Lung (tissue), 12 donors: Measurements from ENCODE around the gene CBARP. TPM values are rescaled to one million over a fixed set of nuclear protein-coding genes. Genes with fewer than 3 reads are reported as not detected.

Source experiments
- ATAC-seq: fragments of 200-7000 bp; cut with Tn5 transposase; one replicate; pipeline ENCODE4 v1.9.1; 2020; ENCODE audit warnings: moderate number of reproducible peaks; ENCODE audit not compliant: insufficient read depth, low FRiP score
- DNase-seq, 3 donors: peaks; one replicate each; pipeline ENCODE4 v3.0.0-alpha.2; 2013 to 2017
- H3K27ac ChIP-seq, 2 donors: one replicate each; pipeline ENCODE4 v1.5.1; 2013; ENCODE audit warnings: mild to moderate bottlenecking in 2 of 2, moderate library complexity in 2 of 2, control low read depth in 1 of 2, inconsistent platforms in 1 of 2, low read depth in 1 of 2, low read length in 1 of 2
- H3K27me3 ChIP-seq, 3 donors: one replicate each; pipeline ENCODE4 v1.5.1; 2013; ENCODE audit warnings: low read length in 2 of 3; ENCODE audit not compliant: control insufficient read depth in 3 of 3, insufficient read depth in 3 of 3
- H3K36me3 ChIP-seq, 4 donors: one replicate each; pipeline ENCODE4 v1.5.1; 2013; ENCODE audit warnings: low read length in 4 of 4, mild to moderate bottlenecking in 1 of 4, moderate library complexity in 1 of 4; ENCODE audit not compliant: control insufficient read depth in 4 of 4, insufficient read depth in 4 of 4
- H3K4me1 ChIP-seq, 5 donors: one replicate each; pipeline ENCODE4 v1.5.1; 2013; ENCODE audit warnings: low read length in 5 of 5, mild to moderate bottlenecking in 2 of 5, moderate library complexity in 1 of 5; ENCODE audit not compliant: control insufficient read depth in 5 of 5, insufficient read depth in 5 of 5
- H3K4me3 ChIP-seq: one replicate; pipeline ENCODE4 v1.5.1; 2013; ENCODE audit warnings: mild to moderate bottlenecking, control low read depth, moderate library complexity
- H3K9ac ChIP-seq, 2 donors: one replicate each; pipeline ENCODE4 v1.5.1; 2013; ENCODE audit warnings: low read length in 2 of 2, control low read depth in 1 of 2; ENCODE audit not compliant: insufficient read depth in 1 of 2
- H3K9me3 ChIP-seq, 4 donors: one replicate each; pipeline ENCODE4 v1.5.1; 2013; ENCODE audit warnings: low read length in 3 of 4, mild to moderate bottlenecking in 1 of 4, moderate library complexity in 1 of 4; ENCODE audit not compliant: control insufficient read depth in 4 of 4, insufficient read depth in 3 of 4
- CTCF ChIP-seq: IDR thresholded peaks from 2 replicates; pipeline ENCODE4 v1.5.1; 2012; ENCODE audit warnings: mild to moderate bottlenecking; ENCODE audit errors: control extremely low read depth, extremely low read depth
- WGBS, 2 donors: extraction: QIAGEN DNeasy Blood & Tissue Kit; methylation state at CpG; one replicate each; pipeline ENCODE4 v1.1.7; 2013; 5-methylcytosine and 5-hydroxymethylcytosine counted together
- polyA plus RNA-seq, 2 donors: library from polyadenylated mRNA; stranded (reverse); fragments of 200-250 nt; gene quantifications; one replicate each; pipeline ENCODE4 v1.2.1, GENCODE V29; 2013
- total RNA-seq, 2 donors: library from RNA; depleted of rRNA in 1 of 2; stranded (reverse); fragments of >200 nt in 1 of 2; gene quantifications; one replicate each; pipeline ENCODE4 v1.2.1, GENCODE V29; 2014 to 2021
- donor health status: control.
- donor health status: control.
- donor health status: Bipolar disorder and iron deficiency.
- donor health status: healthy.
- donor health status: DM: yes; HTN: yes; CAD: no.

Gene CBARP
- total and polyA plus RNA-seq, 4 donors: 0.23 to 0.83 (median 0.59) TPM

- DNase-seq (no peak), ATAC-seq (no peak)
- no peak for TF ChIP-seq CTCF
- H3K9ac ChIP-seq: no peak overlapping the region
- 63 to 67% methylated on average over 23 of the region's 23 CpGs for WGBS, 2 donors
- H3K36me3 ChIP-seq: peaks cover 14 to 42% (median 25%) of the 10 kb centered on the region in 4 donors
- H3K27me3 ChIP-seq: no peaks in the 10 kb centered on the region
- H3K27ac ChIP-seq: peak overlapping the region; percentile 30 to 71
- peaks cover 6 to 51% (median 30%) of the 10 kb centered on the region in 5 donors for H3K4me1 ChIP-seq
- H3K4me3 ChIP-seq: no peak overlapping the region
- no peaks in the 10 kb centered on the region for H3K9me3 ChIP-seq
Measured at GRCh38 chr19:1257475-1258162, 19.8 kb upstream of the CBARP start.

DNA sequence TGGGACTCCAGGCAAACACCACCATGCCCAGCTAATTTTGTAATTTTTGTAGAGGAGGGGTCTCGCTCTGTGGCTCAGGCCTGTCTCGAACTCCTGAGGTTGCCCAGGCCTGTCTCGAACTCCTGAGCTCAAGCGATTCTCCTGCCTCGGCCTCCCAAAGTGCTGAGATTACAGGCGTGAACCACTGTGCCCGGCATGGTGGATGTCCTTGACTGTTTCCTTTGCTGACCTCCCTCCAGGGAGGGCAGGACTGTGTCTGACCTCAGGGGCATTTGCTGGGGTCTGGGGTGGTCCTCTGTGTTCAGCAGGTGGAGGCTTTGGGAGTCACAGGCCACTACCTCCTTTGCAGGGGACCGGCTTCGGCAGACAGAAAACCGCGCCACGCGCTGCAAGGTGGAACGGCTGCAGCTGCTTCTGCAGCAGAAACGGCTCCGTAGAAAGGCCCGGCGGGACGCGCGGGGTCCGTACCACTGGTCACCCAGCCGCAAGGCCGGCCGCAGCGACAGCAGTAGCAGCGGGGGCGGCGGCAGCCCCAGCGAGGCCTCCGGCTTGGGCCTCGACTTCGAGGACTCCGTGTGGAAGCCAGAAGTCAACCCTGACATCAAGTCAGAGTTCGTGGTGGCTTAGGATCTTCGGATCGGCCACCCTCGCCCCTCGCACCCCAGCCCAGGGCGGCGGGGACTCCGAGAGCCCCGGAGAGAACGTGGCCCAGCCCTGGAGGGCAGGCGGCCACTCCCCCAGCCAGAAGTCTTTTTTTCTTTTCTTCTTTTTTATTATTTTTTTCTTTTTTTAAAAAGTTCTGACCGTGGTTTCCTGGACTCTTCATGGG, 19.1 kb upstream of the CBARP start:
- H3K4me3 ChIP-seq: no peak overlapping the region
- H3K4me1 ChIP-seq: peaks cover 3 to 46% (median 22%) of the 10 kb centered on the region in 5 donors

GRCh38 chr19:1255186-1256161, 17.7 kb upstream of the CBARP start:
- TF ChIP-seq CTCF: no peak
- peak overlapping the region; percentile 14 to 97 for H3K27ac ChIP-seq
- H3K27me3 ChIP-seq: no peaks in the 10 kb centered on the region
- no peaks in the 10 kb centered on the region for H3K9me3 ChIP-seq
- H3K36me3 ChIP-seq: peaks cover 14 to 57% (median 30%) of the 10 kb centered on the region in 4 donors
- DNase-seq (no peak), ATAC-seq (no peak)
- H3K4me3 ChIP-seq: no peak overlapping the region
- WGBS, 2 donors: 82 to 85% methylated on average over 46 to 52 of the region's 52 CpGs
- H3K9ac ChIP-seq: no peak overlapping the region
- peaks cover 2 to 37% (median 15%) of the 10 kb centered on the region in 5 donors for H3K4me1 ChIP-seq

More for the DNA sequence above, 19.1 kb upstream of the CBARP start:
- DNase-seq: no peak
- Histone ChIP-seq H3K9me3 (no peaks in the 10 kb centered on the region), H3K27me3 (no peaks in the 10 kb centered on the region), H3K27ac (peak overlapping the region in 1 of 2 donors; percentile 56), H3K36me3 (peaks cover 14 to 43% (median 26%) of the 10 kb centered on the region in 4 donors), H3K9ac (no peak overlapping the region)
- no peak for ATAC-seq
- no peak for TF ChIP-seq CTCF
- 89 to 92% methylated on average over 45 to 46 of the region's 46 CpGs for WGBS, 2 donors
